ENCODE results near the gene TOP1.
A peak's percentile ranks its signal among the peaks of the same experiment; 100 is the strongest.

Gene TOP1

GRCh38 chr20:41139227-41140093, 110.8 kb downstream of the TOP1 start:
- Histone ChIP-seq H3K4me1 (ENCODE audit: insufficient read depth, low read length) (peaks cover 42% of the 10 kb centered on the region), H3K9me3 (ENCODE audit: low read length) (no peaks in the 10 kb centered on the region), H2AFZ (ENCODE audit: low read depth, low read length) (no peak overlapping the region), H3K36me3 (ENCODE audit: insufficient read depth, low read length) (peaks cover 31% of the 10 kb centered on the region), H3K27me3 (ENCODE audit: insufficient read depth, low read length) (no peaks in the 10 kb centered on the region), H3K4me3 (ENCODE audit: low read length) (peak overlapping the region; percentile 79)

GRCh38 chr20:41140226-41141133, 111.9 kb downstream of the TOP1 start:
- H3K4me3 ChIP-seq (ENCODE audit: low read length): no peak overlapping the region
- H2AFZ ChIP-seq (ENCODE audit: low read depth, low read length): no peak overlapping the region
- peaks cover 33% of the 10 kb centered on the region for H3K36me3 ChIP-seq (ENCODE audit: insufficient read depth, low read length)
- H3K27me3 ChIP-seq (ENCODE audit: insufficient read depth, low read length): no peaks in the 10 kb centered on the region
- peaks cover 42% of the 10 kb centered on the region for H3K4me1 ChIP-seq (ENCODE audit: insufficient read depth, low read length)
- no peaks in the 10 kb centered on the region for H3K9me3 ChIP-seq (ENCODE audit: low read length)

GRCh38 chr20:41141153-41141815, 112.7 kb downstream of the TOP1 start:
- Histone ChIP-seq H3K27me3 (ENCODE audit: insufficient read depth, low read length) (no peaks in the 10 kb centered on the region), H3K9me3 (ENCODE audit: low read length) (no peaks in the 10 kb centered on the region), H3K4me1 (ENCODE audit: insufficient read depth, low read length) (peaks cover 39% of the 10 kb centered on the region), H3K36me3 (ENCODE audit: insufficient read depth, low read length) (peaks cover 35% of the 10 kb centered on the region), H3K4me3 (ENCODE audit: low read length) (no peak overlapping the region), H2AFZ (ENCODE audit: low read depth, low read length) (no peak overlapping the region)

GRCh38 chr20:41142245-41142644, 113.6 kb downstream of the TOP1 start:
- H3K4me3 ChIP-seq (ENCODE audit: low read length): no peak overlapping the region

GRCh38 chr20:41142919-41143318, 114.3 kb downstream of the TOP1 start:
- Histone ChIP-seq H3K9me3 (ENCODE audit: low read length) (no peaks in the 10 kb centered on the region), H2AFZ (ENCODE audit: low read depth, low read length) (no peak overlapping the region), H3K4me3 (ENCODE audit: low read length) (no peak overlapping the region), H3K4me1 (ENCODE audit: insufficient read depth, low read length) (peaks cover 35% of the 10 kb centered on the region), H3K36me3 (ENCODE audit: insufficient read depth, low read length) (peaks cover 44% of the 10 kb centered on the region), H3K27me3 (ENCODE audit: insufficient read depth, low read length) (no peaks in the 10 kb centered on the region)

More at GRCh38 chr20:41142245-41142644, 113.6 kb downstream of the TOP1 start:
- no peaks in the 10 kb centered on the region for H3K9me3 ChIP-seq (ENCODE audit: low read length)
- H3K4me1 ChIP-seq (ENCODE audit: insufficient read depth, low read length): peaks cover 35% of the 10 kb centered on the region
- peaks cover 42% of the 10 kb centered on the region for H3K36me3 ChIP-seq (ENCODE audit: insufficient read depth, low read length)
- no peak overlapping the region for H2AFZ ChIP-seq (ENCODE audit: low read depth, low read length)
- H3K27me3 ChIP-seq (ENCODE audit: insufficient read depth, low read length): no peaks in the 10 kb centered on the region

GRCh38 chr20:41143354-41143753, 114.7 kb downstream of the TOP1 start:
- Histone ChIP-seq H2AFZ (ENCODE audit: low read depth, low read length) (no peak overlapping the region), H3K27me3 (ENCODE audit: insufficient read depth, low read length) (no peaks in the 10 kb centered on the region), H3K4me1 (ENCODE audit: insufficient read depth, low read length) (peaks cover 35% of the 10 kb centered on the region), H3K9me3 (ENCODE audit: low read length) (no peaks in the 10 kb centered on the region), H3K4me3 (ENCODE audit: low read length) (no peak overlapping the region), H3K36me3 (ENCODE audit: insufficient read depth, low read length) (peaks cover 47% of the 10 kb centered on the region)

GRCh38 chr20:41145317-41145716, 116.7 kb downstream of the TOP1 start:
- H3K4me3 ChIP-seq (ENCODE audit: low read length): no peak overlapping the region
- H3K36me3 ChIP-seq (ENCODE audit: insufficient read depth, low read length): peaks cover 44% of the 10 kb centered on the region
- H3K4me1 ChIP-seq (ENCODE audit: insufficient read depth, low read length): peaks cover 17% of the 10 kb centered on the region
- H2AFZ ChIP-seq (ENCODE audit: low read depth, low read length): no peak overlapping the region
- no peaks in the 10 kb centered on the region for H3K9me3 ChIP-seq (ENCODE audit: low read length)
- no peaks in the 10 kb centered on the region for H3K27me3 ChIP-seq (ENCODE audit: insufficient read depth, low read length)

GRCh38 chr20:41145821-41146620, 117.4 kb downstream of the TOP1 start:
- Histone ChIP-seq H3K4me1 (ENCODE audit: insufficient read depth, low read length) (peaks cover 10% of the 10 kb centered on the region), H3K9me3 (ENCODE audit: low read length) (no peaks in the 10 kb centered on the region), H2AFZ (ENCODE audit: low read depth, low read length) (no peak overlapping the region), H3K36me3 (ENCODE audit: insufficient read depth, low read length) (peaks cover 39% of the 10 kb centered on the region), H3K4me3 (ENCODE audit: low read length) (no peak overlapping the region), H3K27me3 (ENCODE audit: insufficient read depth, low read length) (no peaks in the 10 kb centered on the region)

GRCh38 chr20:41147767-41148191, 119.2 kb downstream of the TOP1 start:
- Histone ChIP-seq H3K9me3 (ENCODE audit: low read length) (no peaks in the 10 kb centered on the region), H3K4me1 (ENCODE audit: insufficient read depth, low read length) (no peaks in the 10 kb centered on the region), H3K27me3 (ENCODE audit: insufficient read depth, low read length) (no peaks in the 10 kb centered on the region), H3K36me3 (ENCODE audit: insufficient read depth, low read length) (peaks cover 42% of the 10 kb centered on the region), H3K4me3 (ENCODE audit: low read length) (no peak overlapping the region), H2AFZ (ENCODE audit: low read depth, low read length) (no peak overlapping the region)

- no peaks in the 10 kb centered on the region for H3K27me3 ChIP-seq (ENCODE audit: insufficient read depth, low read length)
- H3K36me3 ChIP-seq (ENCODE audit: insufficient read depth, low read length): peaks cover 37% of the 10 kb centered on the region
- no peak overlapping the region for H2AFZ ChIP-seq (ENCODE audit: low read depth, low read length)
- no peaks in the 10 kb centered on the region for H3K9me3 ChIP-seq (ENCODE audit: low read length)
- no peaks in the 10 kb centered on the region for H3K4me1 ChIP-seq (ENCODE audit: insufficient read depth, low read length)
- no peak overlapping the region for H3K4me3 ChIP-seq (ENCODE audit: low read length)
Observed at GRCh38 chr20:41148942-41149341, 120.3 kb downstream of the TOP1 start.

GRCh38 chr20:41150664-41151063, 122.0 kb downstream of the TOP1 start:
- no peaks in the 10 kb centered on the region for H3K9me3 ChIP-seq (ENCODE audit: low read length)
- H3K4me1 ChIP-seq (ENCODE audit: insufficient read depth, low read length): no peaks in the 10 kb centered on the region
- H3K27me3 ChIP-seq (ENCODE audit: insufficient read depth, low read length): no peaks in the 10 kb centered on the region
- no peak overlapping the region for H3K4me3 ChIP-seq (ENCODE audit: low read length)
- H3K36me3 ChIP-seq (ENCODE audit: insufficient read depth, low read length): peaks cover 37% of the 10 kb centered on the region
- H2AFZ ChIP-seq (ENCODE audit: low read depth, low read length): no peak overlapping the region

GRCh38 chr20:41151134-41151869, 122.7 kb downstream of the TOP1 start:
- Histone ChIP-seq H3K36me3 (ENCODE audit: insufficient read depth, low read length) (peaks cover 37% of the 10 kb centered on the region), H2AFZ (ENCODE audit: low read depth, low read length) (no peak overlapping the region), H3K27me3 (ENCODE audit: insufficient read depth, low read length) (no peaks in the 10 kb centered on the region)

More at GRCh38 chr20:41151134-41151869, 122.7 kb downstream of the TOP1 start:
- Histone ChIP-seq H3K4me1 (ENCODE audit: insufficient read depth, low read length) (no peaks in the 10 kb centered on the region), H3K9me3 (ENCODE audit: low read length) (no peaks in the 10 kb centered on the region), H3K4me3 (ENCODE audit: low read length) (no peak overlapping the region)

Measured in neuron (in vitro differentiated cells).